Tibial artery (tissue), 4 donors: ENCODE results near the gene BCAR3.

Source experiments
- DNase-seq, 2 donors: peaks; one replicate each; pipeline ENCODE4 v3.0.0-alpha.2; 2019
- H3K27ac ChIP-seq, 2 donors: fragments of 200-600 bp; sonication (generic) in 1 of 2; 1 replicate in 1 of 2; 2 replicates in 1 of 2; pipeline ENCODE4 v1.5.1; 2018 to 2019; ENCODE audit warnings: mild to moderate bottlenecking in 1 of 2
- H3K27me3 ChIP-seq, 2 donors: fragments of 200-600 bp; sonication (generic) in 1 of 2; one replicate each; pipeline versions ENCODE4 v1.5.1 to v1.6.0; 2016 to 2019
- H3K36me3 ChIP-seq, 3 donors: fragments of 200-600 bp; sonication (generic) in 2 of 3; one replicate each; pipeline ENCODE4 v1.5.1; 2016 to 2019; ENCODE audit warnings: mild to moderate bottlenecking in 2 of 3
- H3K4me1 ChIP-seq, 4 donors: fragments of 200-600 bp; sonication (generic) in 2 of 4; 1 replicate in 3 of 4; 2 replicates in 1 of 4; pipeline ENCODE4 v1.5.1; 2016 to 2019
- H3K4me3 ChIP-seq, 2 donors: fragments of 200-600 bp; sonication (generic) in 1 of 2; 1 replicate in 1 of 2; 2 replicates in 1 of 2; pipeline ENCODE4 v1.5.1; 2018 to 2019; ENCODE audit warnings: mild to moderate bottlenecking in 2 of 2
- H3K9me3 ChIP-seq, 3 donors: fragments of 200-600 bp; sonication (generic) in 1 of 3; one replicate each; pipeline ENCODE4 v1.5.1; 2016 to 2019
- CTCF ChIP-seq, 2 experiments: fragments of 200-600 bp in 1 of 2; fragments of 450-650 bp in 1 of 2; IDR thresholded peaks; one replicate each; pipeline ENCODE4 v1.5.1; 2017 to 2019; ENCODE audit warnings: antibody characterized with exemption in 2 of 2, mild to moderate bottlenecking in 1 of 2, moderate library complexity in 1 of 2
- intact Hi-C: fragments of 100-400 bp; cut with DNase I; formaldehyde crosslinking; loops from one replicate; pipeline ENCODE4 v1.15.0; 2023; ENCODE audit warnings: low total_unique reads

The BCAR3 gene

GRCh38 chr1:93633313-93633712 is 48.3 kb downstream of the BCAR3 start:
- intact Hi-C loops, result no loop called here
- Histone ChIP-seq H3K9me3 (no peaks in the 10 kb centered on the region), H3K27me3 (no peaks in the 10 kb centered on the region), H3K4me3 (no peak overlapping the region), H3K36me3 (no peaks in the 10 kb centered on the region), H3K27ac (no peak overlapping the region), H3K4me1 (peaks cover 0 to 5% (median 0%) of the 10 kb centered on the region in 4 donors)
- no peak for TF ChIP-seq CTCF (IDR thresholded peaks at IDR 0.05)
- DNase-seq, result no peak

- TF ChIP-seq CTCF (IDR thresholded peaks at IDR 0.05), result no peak
- Histone ChIP-seq H3K4me3 (no peak overlapping the region), H3K27ac (no peak overlapping the region), H3K4me1 (peaks cover 0 to 5% (median 0%) of the 10 kb centered on the region in 4 donors), H3K36me3 (no peaks in the 10 kb centered on the region), H3K9me3 (no peaks in the 10 kb centered on the region), H3K27me3 (no peaks in the 10 kb centered on the region)
- intact Hi-C loops, result loop anchor here (2.0 kb wide), 1 partner anchor 183 kb away; no protein-coding TSS in a partner anchor
- no peak for DNase-seq
Observed at GRCh38 chr1:93631626-93632365, 49.8 kb downstream of the BCAR3 start.

GRCh38 chr1:93630168-93630567 is 51.5 kb downstream of the BCAR3 start:
- Histone ChIP-seq H3K27ac (no peak overlapping the region), H3K36me3 (no peaks in the 10 kb centered on the region), H3K27me3 (no peaks in the 10 kb centered on the region), H3K4me1 (peaks cover 0 to 12% (median 0%) of the 10 kb centered on the region in 4 donors), H3K9me3 (no peaks in the 10 kb centered on the region), H3K4me3 (no peak overlapping the region)
- intact Hi-C loops, result loop anchor here (2.0 kb wide), 1 partner anchor 185 kb away; no protein-coding TSS in a partner anchor
- no peak for DNase-seq
- TF ChIP-seq CTCF (IDR thresholded peaks at IDR 0.05), result no peak

GRCh38 chr1:93629101-93630059 is 52.3 kb downstream of the BCAR3 start:
- H3K9me3 ChIP-seq, result no peaks in the 10 kb centered on the region

More at GRCh38 chr1:93629101-93630059, 52.3 kb downstream of the BCAR3 start:
- peak; percentile 80 to 91 for TF ChIP-seq CTCF (IDR thresholded peaks at IDR 0.05)
- Histone ChIP-seq H3K27ac (peak overlapping the region in 1 of 2 donors; percentile 33), H3K36me3 (no peaks in the 10 kb centered on the region), H3K4me1 (peaks cover 0 to 12% (median 0%) of the 10 kb centered on the region in 4 donors), H3K27me3 (no peaks in the 10 kb centered on the region), H3K4me3 (no peak overlapping the region)
- DNase-seq, result peak in 1 of 2 donors; percentile 35
- intact Hi-C loops, result loop anchor here (2.0 to 10.0 kb wide), 3 partner anchors 185 to 223 kb away; no protein-coding TSS in a partner anchor
